Kidney tubule cell (primary cell): ENCODE results near the gene RFX2.

Experiments
- DNase-seq: peaks from one replicate; pipeline ENCODE4 v3.0.0-alpha.2; 2018; ENCODE audit warnings: low spot score

Gene RFX2

DNA sequence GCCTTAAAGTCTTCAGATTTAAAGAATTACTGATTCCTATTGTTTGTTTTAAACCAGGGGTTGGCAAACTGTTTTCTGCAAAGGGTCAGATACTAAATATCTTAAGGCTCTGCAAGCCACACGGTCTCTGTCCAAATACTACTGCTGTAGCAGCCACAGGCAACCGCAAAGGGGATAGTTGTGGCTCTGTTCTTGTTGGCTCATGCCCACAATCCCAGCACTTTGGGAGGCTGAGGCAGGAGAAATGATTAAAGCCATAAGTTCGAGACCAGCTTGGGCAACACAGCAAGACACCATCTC, 154.7 kb downstream of the RFX2 start:
- no peak for DNase-seq

DNA sequence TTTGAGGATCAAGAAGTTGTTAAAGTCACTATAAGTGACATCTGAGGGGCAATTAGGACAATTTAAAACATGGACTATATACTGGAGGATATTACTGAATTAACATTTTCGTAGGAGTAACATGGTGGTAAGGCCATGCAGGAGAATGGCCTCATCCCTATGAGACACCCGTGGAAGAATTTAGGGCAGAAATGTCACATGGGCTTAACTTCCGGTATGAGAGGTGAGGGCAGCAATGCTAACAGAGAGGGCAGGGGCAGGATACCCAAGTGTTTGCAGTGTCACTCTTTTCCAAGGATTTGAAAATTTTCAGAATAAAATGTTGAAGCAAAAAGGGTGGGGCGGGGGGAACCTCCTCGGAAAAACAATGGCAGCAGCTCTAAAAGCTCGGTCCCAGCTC, 156.0 kb downstream of the RFX2 start:
- peak; percentile 35 for DNase-seq

DNA sequence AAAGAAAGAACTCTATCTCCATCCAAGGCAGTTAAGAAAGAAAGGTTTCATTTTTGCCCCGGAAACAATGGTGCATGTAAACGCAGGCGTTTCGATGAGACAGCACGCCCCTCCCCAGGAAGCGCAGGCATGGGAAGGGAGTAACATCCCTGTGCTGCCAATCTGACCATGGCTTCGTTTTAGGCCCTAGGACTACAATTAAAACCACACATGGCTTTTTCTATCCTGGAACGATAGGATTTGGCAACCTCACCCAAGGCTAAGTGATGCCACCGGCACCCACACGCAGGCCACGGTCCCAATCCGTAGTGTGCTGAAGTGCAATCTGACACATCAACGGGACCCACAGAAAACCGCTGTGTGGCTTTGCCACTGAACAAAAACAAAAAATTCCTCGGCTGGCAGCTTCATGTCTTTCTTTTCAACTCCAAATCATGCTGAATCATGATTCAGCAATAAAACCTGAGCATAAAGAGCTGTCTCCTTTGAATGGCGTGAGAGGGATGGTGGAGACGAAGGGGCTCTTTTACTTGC, 156.6 kb downstream of the RFX2 start:
- no peak for DNase-seq

- DNase-seq = no peak
Measured at GRCh38 chr19:5953030-5953589, 157.2 kb downstream of the RFX2 start.

- DNase-seq = no peak
Measured at GRCh38 chr19:5952193-5953029, 157.9 kb downstream of the RFX2 start.

DNA sequence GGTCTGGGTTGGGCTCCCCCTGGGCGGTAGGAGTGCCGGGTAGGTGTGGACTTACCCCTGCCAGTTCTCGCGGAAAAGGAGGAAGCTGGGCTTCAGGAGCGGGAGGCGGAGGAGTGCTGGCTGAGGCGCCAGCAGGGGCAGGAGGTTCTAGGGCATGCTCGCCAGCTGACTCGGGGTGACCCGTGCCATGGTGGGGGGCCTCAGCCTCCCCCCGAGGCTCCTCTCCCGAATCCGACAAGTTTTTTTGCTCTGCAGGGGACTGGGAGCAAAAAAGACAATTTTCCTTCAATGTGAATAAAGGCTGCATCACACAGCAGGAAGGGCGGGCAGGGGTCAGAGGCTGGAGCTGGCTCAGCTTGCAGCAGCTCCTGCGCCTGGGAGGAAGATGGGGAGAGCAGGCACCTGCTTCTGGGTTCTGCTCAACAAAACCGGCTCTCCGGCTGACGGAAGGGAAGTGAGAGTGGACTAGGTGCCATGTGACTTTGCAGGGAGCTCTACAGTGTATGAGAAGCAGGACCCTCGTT, 158.9 kb downstream of the RFX2 start:
- DNase-seq = no peak

DNA sequence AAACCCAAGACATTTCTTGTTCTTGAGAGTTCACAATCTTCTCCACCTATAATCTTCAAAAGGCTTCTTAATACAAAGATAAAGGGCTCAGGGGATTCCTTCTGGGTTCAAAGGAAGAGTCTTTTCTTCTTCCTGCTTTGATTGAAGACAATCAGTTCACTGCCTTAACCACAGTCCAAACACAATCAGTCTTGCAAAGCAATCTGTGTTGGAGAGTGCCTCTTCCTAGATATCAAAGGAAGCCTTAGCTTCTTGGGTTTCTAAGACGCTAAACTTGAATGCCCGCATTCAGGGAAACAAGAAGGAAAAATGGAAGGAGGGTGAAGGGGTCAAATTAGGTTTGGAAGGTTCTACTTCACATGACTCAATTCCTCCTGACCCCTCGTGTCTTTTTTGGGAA, 159.6 kb downstream of the RFX2 start:
- DNase-seq = no peak

GRCh38 chr19:5949792-5950305, 160.5 kb downstream of the RFX2 start:
- peak; percentile 47 for DNase-seq

- DNase-seq = no peak
Measured at GRCh38 chr19:5948752-5949564, 161.3 kb downstream of the RFX2 start.

- DNase-seq = no peak
Measured at GRCh38 chr19:5947435-5947834, 162.9 kb downstream of the RFX2 start.

GRCh38 chr19:5943623-5944022, 166.7 kb downstream of the RFX2 start:
- DNase-seq = no peak
